ENCODE results near the gene CFAP61. TPM values are rescaled to one million over a fixed set of nuclear protein-coding genes. Genes with fewer than 3 reads are reported as not detected.

CFAP61 gene
- total and polyA plus RNA-seq, 2 experiments from 2014 or later: 0.21 TPM; not detected in 1

DNA sequence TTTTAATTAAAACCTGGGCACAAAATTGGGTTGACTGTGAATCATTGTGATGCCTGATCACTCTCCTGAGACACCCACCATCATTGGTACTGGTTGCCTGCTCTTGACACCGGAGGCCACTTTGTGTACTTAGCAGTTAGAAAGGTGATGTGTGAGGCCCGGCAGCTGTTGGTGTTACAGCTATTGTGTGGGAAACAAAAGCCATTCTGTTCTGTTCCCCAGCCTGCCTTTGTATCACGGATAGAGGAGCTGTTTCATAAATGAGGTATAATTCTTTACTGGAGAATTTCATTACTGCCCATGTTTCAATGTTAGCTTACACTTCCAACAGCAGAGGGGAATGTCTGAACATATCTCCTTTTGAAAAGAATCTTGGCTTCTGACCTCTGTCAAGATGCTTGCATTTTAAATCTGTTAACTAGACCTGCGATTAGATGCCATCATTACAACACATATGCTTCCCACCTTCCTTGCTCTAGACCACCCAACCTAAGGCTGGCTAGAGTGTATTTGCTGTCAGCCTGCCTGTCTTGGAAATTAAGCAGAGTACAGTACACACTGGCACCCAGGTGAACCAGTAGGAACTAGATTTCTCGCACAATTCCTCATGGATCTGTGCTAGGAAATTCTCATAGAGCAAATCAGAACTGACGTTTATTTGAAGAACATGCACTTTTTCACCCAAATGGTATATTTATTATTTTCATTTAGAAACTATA, 173.2 kb downstream of the CFAP61 start (continued):
- TF ChIP-seq, protein P1, sequence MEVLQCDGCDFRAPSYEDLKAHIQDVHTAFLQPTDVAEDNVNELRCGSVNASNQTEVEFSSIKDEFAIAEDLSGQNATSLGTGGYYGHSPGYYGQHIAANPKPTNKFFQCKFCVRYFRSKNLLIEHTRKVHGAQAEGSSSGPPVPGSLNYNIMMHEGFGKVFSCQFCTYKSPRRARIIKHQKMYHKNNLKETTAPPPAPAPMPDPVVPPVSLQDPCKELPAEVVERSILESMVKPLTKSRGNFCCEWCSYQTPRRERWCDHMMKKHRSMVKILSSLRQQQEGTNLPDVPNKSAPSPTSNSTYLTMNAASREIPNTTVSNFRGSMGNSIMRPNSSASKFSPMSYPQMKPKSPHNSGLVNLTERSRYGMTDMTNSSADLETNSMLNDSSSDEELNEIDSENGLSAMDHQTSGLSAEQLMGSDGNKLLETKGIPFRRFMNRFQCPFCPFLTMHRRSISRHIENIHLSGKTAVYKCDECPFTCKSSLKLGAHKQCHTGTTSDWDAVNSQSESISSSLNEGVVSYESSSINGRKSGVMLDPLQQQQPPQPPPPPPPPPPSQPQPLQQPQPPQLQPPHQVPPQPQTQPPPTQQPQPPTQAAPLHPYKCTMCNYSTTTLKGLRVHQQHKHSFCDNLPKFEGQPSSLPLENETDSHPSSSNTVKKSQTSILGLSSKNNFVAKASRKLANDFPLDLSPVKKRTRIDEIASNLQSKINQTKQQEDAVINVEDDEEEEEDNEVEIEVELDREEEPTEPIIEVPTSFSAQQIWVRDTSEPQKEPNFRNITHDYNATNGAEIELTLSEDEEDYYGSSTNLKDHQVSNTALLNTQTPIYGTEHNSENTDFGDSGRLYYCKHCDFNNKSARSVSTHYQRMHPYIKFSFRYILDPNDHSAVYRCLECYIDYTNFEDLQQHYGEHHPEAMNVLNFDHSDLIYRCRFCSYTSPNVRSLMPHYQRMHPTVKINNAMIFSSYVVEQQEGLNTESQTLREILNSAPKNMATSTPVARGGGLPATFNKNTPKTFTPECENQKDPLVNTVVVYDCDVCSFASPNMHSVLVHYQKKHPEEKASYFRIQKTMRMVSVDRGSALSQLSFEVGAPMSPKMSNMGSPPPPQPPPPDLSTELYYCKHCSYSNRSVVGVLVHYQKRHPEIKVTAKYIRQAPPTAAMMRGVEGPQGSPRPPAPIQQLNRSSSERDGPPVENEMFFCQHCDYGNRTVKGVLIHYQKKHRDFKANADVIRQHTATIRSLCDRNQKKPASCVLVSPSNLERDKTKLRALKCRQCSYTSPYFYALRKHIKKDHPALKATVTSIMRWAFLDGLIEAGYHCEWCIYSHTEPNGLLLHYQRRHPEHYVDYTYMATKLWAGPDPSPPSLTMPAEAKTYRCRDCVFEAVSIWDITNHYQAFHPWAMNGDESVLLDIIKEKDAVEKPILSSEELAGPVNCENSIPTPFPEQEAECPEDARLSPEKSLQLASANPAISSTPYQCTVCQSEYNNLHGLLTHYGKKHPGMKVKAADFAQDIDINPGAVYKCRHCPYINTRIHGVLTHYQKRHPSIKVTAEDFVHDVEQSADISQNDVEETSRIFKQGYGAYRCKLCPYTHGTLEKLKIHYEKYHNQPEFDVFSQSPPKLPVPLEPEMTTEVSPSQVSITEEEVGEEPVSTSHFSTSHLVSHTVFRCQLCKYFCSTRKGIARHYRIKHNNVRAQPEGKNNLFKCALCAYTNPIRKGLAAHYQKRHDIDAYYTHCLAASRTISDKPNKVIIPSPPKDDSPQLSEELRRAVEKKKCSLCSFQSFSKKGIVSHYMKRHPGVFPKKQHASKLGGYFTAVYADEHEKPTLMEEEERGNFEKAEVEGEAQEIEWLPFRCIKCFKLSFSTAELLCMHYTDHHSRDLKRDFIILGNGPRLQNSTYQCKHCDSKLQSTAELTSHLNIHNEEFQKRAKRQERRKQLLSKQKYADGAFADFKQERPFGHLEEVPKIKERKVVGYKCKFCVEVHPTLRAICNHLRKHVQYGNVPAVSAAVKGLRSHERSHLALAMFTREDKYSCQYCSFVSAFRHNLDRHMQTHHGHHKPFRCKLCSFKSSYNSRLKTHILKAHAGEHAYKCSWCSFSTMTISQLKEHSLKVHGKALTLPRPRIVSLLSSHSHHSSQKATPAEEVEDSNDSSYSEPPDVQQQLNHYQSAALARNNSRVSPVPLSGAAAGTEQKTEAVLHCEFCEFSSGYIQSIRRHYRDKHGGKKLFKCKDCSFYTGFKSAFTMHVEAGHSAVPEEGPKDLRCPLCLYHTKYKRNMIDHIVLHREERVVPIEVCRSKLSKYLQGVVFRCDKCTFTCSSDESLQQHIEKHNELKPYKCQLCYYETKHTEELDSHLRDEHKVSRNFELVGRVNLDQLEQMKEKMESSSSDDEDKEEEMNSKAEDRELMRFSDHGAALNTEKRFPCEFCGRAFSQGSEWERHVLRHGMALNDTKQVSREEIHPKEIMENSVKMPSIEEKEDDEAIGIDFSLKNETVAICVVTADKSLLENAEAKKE (CRISPR knock-in tag; IDR thresholded peaks at IDR 0.05): no peak
- TF ChIP-seq JUNB (IDR thresholded peaks at IDR 0.05; ENCODE audit: unreplicated experiment) (no peak), EZH2 (IDR thresholded peaks at IDR 0.05; ENCODE audit: low read depth, unreplicated experiment) (no peak), ZNF114 (CRISPR knock-in tag; IDR thresholded peaks at IDR 0.05) (no peak), POLR2AphosphoS5 (IDR thresholded peaks at IDR 0.05; ENCODE audit: low read depth) (no peak)

DNA sequence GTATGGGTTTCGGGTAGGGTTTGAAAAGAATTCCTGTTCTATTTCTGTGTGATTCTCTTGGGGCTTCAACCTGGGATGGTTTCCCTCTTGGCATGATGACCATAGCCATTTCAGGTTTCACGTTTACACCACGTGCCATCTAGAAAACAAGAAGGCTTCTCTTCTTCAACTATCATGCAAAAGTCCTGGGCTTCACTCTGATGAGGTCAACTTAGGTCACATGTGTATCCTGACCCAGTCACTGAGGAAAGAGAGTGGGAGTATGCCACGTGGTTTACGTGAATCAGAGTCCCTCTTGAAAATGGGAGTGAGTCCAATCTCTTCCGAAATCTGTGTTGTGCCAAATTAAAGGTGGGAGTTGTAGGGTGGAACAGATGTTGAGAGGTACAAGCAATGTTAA, 174.2 kb downstream of the CFAP61 start:
- H3K27me3 Mint-ChIP-seq (ENCODE audit: insufficient read depth, low read depth, poor library complexity): peaks cover 9% of the 10 kb centered on the region
- H3K36me3 Mint-ChIP-seq (ENCODE audit: low read depth): no peaks in the 10 kb centered on the region; the same call in 2 of the 3 replicates
- peaks cover 15% of the 10 kb centered on the region; the same call in 2 of the 3 replicates for H3K4me1 Mint-ChIP-seq
- no peak overlapping the region for H3K27ac Mint-ChIP-seq
- no peaks in the 10 kb centered on the region for H3K27me3 ChIP-seq (ENCODE audit: insufficient read depth)
- no peak overlapping the region for H3K27ac ChIP-seq (ENCODE audit: low read depth)
- H2AFZ ChIP-seq: no peak overlapping the region
- H3K4me2 ChIP-seq: no peak overlapping the region
- no peaks in the 10 kb centered on the region for H3K36me3 ChIP-seq (ENCODE audit: insufficient read depth)
- H3K79me2 ChIP-seq (replicated peaks; ENCODE audit: insufficient read depth): no peaks in the 10 kb centered on the region
- H3K9me2 ChIP-seq (ENCODE audit: insufficient read depth): peaks cover 3% of the 10 kb centered on the region; the same call in 1 of the 2 replicates
- H3K4me1 ChIP-seq (ENCODE audit: insufficient read depth): peaks cover 9% of the 10 kb centered on the region; the same call in 1 of the 2 replicates
- ATAC-seq (no peak), DNase-seq (ENCODE audit: low spot score) (no peak)
- peaks cover 7% of the 10 kb centered on the region; the same call in 2 of the 3 replicates for H3K9me3 Mint-ChIP-seq
- H3K4me3 ChIP-seq: no peak overlapping the region
- no peak overlapping the region for H3K4me3 Mint-ChIP-seq
- no peaks in the 10 kb centered on the region for H4K20me1 ChIP-seq (replicated peaks; ENCODE audit: insufficient read depth)
- no peaks in the 10 kb centered on the region for H3F3A ChIP-seq (replicated peaks; ENCODE audit: low read depth)
- TF ChIP-seq, protein P2, sequence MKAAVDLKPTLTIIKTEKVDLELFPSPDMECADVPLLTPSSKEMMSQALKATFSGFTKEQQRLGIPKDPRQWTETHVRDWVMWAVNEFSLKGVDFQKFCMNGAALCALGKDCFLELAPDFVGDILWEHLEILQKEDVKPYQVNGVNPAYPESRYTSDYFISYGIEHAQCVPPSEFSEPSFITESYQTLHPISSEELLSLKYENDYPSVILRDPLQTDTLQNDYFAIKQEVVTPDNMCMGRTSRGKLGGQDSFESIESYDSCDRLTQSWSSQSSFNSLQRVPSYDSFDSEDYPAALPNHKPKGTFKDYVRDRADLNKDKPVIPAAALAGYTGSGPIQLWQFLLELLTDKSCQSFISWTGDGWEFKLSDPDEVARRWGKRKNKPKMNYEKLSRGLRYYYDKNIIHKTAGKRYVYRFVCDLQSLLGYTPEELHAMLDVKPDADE (IDR thresholded peaks at IDR 0.05): no peak
- no peak for TF ChIP-seq ZNF114 (CRISPR knock-in tag; IDR thresholded peaks at IDR 0.05)
- no peak for TF ChIP-seq CREB1 (CRISPR knock-in tag; IDR thresholded peaks at IDR 0.05; ENCODE audit: low read depth)
- TF ChIP-seq STAT1 (IDR thresholded peaks at IDR 0.05; ENCODE audit: unreplicated experiment): no peak
- TF ChIP-seq, protein P1 (CRISPR knock-in tag; IDR thresholded peaks at IDR 0.05): no peak

Data from GM23338 (cell line).